ENCODE data around the gene GPHN.

DNA sequence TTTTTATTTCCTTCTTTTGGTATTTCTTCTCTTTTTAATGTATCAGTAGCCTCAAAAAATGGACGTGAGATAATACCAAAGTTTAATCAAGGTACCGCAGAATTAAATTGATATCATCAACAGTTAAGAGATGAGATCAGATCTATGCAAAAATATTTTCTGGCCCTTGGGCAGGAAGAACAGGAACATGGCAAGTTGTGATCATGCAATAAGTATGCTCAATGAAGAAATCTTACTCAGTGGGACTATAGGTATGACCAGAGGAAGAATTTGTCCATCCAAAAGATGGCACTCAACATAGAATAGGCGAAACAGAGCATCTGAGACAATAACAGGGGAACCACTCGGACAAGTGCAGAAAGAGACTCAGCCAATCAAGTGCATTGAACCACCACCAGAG lies 680.4 kb downstream of the GPHN start:
- no peak for TF ChIP-seq POLR2A (IDR thresholded peaks at IDR 0.05)
- TF ChIP-seq, protein P1, sequence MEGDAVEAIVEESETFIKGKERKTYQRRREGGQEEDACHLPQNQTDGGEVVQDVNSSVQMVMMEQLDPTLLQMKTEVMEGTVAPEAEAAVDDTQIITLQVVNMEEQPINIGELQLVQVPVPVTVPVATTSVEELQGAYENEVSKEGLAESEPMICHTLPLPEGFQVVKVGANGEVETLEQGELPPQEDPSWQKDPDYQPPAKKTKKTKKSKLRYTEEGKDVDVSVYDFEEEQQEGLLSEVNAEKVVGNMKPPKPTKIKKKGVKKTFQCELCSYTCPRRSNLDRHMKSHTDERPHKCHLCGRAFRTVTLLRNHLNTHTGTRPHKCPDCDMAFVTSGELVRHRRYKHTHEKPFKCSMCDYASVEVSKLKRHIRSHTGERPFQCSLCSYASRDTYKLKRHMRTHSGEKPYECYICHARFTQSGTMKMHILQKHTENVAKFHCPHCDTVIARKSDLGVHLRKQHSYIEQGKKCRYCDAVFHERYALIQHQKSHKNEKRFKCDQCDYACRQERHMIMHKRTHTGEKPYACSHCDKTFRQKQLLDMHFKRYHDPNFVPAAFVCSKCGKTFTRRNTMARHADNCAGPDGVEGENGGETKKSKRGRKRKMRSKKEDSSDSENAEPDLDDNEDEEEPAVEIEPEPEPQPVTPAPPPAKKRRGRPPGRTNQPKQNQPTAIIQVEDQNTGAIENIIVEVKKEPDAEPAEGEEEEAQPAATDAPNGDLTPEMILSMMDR (IDR thresholded peaks at IDR 0.05): no peak
